ENCODE measurements around the gene SLC47A2. TPM values are rescaled to one million over a fixed set of nuclear protein-coding genes. Genes with fewer than 3 reads are reported as not detected.

Gene SLC47A2, protein sequence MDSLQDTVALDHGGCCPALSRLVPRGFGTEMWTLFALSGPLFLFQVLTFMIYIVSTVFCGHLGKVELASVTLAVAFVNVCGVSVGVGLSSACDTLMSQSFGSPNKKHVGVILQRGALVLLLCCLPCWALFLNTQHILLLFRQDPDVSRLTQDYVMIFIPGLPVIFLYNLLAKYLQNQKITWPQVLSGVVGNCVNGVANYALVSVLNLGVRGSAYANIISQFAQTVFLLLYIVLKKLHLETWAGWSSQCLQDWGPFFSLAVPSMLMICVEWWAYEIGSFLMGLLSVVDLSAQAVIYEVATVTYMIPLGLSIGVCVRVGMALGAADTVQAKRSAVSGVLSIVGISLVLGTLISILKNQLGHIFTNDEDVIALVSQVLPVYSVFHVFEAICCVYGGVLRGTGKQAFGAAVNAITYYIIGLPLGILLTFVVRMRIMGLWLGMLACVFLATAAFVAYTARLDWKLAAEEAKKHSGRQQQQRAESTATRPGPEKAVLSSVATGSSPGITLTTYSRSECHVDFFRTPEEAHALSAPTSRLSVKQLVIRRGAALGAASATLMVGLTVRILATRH
- total RNA-seq = 0.36 and 0.97 TPM in 2 replicates

DNA sequence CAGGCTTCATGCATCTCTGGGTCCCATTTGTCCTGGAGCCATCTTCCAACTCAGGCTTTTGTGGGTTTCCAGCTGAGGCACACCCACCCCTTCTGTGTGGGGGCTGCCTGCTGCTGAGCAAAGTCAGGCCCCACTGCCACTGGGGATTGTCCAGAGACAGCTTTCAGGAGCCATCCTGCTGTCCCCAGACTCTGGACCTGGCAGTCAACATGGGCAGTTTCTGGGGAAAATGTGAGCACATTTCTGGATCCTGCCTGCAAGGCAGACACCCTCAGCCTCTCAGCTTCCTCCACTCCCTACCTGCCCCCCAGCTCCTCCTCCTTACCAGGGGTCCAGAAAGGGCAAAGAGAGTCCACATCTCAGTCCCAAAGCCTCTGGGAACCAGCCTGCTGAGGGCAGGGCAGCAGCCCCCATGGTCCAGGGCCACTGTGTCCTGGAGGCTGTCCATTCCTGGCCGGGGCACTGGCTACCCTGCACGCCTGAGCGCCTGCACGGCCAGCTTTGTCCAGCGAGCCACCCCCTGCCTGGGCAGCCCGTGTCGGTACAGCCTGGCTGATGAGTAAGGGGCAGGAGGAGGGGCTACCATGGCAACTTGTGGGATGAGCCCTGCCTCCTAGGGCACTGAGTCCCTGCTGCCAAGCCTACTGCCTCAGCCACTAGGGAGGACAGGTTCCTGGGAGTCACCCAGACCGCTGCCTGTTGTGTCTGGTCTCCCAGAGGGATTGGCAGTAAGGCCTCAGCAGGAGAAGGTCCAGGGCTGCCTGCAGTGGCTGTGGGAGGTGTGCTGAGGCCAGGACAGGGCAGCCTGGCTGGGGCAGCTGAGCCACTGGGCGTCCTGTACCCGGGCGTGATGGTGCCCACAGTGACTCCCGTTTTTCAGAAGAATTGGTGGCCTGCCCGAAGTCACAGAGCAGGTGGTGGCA is at the start of gene SLC47A2:
Gene SLC47A2, minus strand, starts transcription at position 477 of the 923 bp plus-strand sequence. Its CDS starts 29 bp downstream, at position 448.

DNA sequence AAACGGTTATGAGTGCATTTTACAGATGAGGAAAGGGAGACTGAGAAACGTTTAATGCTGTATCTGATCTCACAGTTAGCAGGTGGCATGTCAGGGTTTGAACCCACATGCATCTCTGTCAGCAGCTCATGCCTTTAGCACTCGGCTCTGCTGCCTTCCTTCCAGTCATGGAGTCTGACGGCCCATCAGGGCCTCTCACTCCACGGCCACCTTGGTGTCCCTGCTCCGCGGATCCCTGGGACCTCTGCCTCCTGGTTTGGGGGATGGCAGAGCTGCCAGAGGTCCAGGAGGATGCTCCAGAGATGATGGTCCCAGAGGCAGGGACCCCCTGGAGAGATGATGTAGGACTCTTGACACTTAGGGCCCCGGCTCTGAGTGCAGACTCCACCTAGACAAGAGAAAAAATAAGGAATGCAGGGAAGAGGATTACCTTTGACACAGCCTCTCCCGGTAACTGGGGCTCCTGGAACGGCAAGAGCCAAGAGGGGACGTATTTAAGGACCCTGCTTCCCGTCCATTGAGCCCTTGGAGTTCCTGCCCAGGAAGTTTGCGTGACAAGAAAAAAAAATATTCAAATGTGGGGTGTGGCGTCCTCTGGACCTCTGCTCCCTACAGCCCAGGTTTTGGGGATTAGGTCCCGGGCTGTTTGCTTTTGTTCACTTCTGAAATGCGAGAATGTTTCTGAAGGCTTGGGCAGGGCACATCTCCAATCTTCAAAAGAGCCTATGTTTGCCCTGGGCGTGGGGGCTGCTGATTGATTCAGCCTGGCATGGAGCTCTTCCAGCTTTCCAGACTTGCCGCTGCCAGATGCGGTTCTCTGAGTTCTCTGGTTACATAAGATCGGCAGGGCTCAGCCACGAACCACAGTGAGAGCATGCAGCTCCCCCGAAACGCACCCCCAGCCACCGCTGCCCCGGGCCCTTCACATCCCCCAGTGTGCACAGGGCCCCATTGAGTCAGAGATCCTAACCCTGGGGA is 31.7 kb upstream of the SLC47A2 start, which contains the start of gene ALDH3A1:
Gene ALDH3A1, minus strand, starts transcription at position 470 of the 978 bp plus-strand sequence. CDS start 3,169 bp downstream, outside the sequence.

DNA sequence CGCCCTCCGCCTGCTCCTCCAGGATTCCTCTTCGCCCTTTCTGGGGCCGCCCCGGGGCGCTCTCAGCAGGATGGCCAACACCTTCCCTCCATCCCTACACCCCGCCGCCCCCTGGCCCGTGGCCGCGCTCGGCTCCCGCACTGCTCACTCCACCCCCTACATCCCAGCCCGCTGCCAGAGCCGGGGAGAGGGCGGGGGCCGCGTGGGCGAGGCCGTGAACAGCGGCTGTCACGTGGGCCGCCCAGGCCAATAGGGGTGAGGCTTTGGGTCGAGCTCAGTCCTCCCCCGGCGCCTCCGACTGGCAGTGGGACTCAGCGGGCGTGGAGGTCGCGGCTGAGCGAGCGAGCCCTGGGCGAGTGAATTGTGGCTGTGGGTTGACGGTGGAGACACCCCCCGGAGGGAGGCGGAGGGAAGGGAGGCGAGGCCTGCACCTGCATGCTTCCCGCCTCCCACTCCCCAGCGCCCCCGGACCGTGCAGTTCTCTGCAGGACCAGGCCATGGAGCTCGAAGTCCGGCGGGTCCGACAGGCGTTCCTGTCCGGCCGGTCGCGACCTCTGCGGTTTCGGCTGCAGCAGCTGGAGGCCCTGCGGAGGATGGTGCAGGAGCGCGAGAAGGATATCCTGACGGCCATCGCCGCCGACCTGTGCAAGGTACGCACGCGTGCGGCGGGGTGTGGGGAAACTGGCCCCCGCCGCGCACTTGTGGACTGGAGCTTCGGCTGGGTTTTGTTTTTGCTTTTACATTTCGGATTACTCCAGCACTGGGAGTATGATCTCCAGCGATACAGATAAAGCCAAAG is 67.7 kb downstream of the SLC47A2 start, which contains the start of gene ALDH3A2:
Gene ALDH3A2, plus strand, starts transcription at position 277 of the 799 bp plus-strand sequence. Its CDS starts 221 bp downstream, at position 498.

Small RNA genes lying within 50 kb of the gene (small RNA-seq; reads per million reads assigned to genes)
- not detected for gene RF00322

Other genes starting within 250 kb of the SLC47A2 start
- gene SLC47A1, start 182.7 kb downstream of the SLC47A2 start, total RNA-seq = 4.3 and 5.2 TPM in 2 replicates
- gene ALDH3A2, start 67.8 kb downstream of the SLC47A2 start, total RNA-seq = 112 and 169 TPM in 2 replicates
- gene ALDH3A1, start 31.7 kb upstream of the SLC47A2 start, total RNA-seq = 8.1 and 10.4 TPM in 2 replicates
- 31.6 and 32.7 TPM in 2 replicates for gene ULK2, start 151.4 kb upstream of the SLC47A2 start, total RNA-seq

All from hair follicle dermal papilla cell (primary cell).